ENCODE results near the gene PPP2R5D.

PPP2R5D gene

GRCh38 chr6:42963855-42964605 is 20.3 kb upstream of the PPP2R5D start:
- DNase-seq = peak; percentile 67

GRCh38 chr6:42966571-42966970 is 17.8 kb upstream of the PPP2R5D start:
- DNase-seq = no peak

- no peak for DNase-seq
These were observed 17.1 kb upstream of the PPP2R5D start for GRCh38 chr6:42967228-42967627.

GRCh38 chr6:42968126-42968701 is 16.2 kb upstream of the PPP2R5D start:
- DNase-seq = no peak

- DNase-seq = no peak
These were observed 15.6 kb upstream of the PPP2R5D start for GRCh38 chr6:42968783-42969182.

- no peak for DNase-seq
These were observed 14.9 kb upstream of the PPP2R5D start for GRCh38 chr6:42969431-42969830.

GRCh38 chr6:42969934-42970333 is 14.4 kb upstream of the PPP2R5D start:
- no peak for DNase-seq

GRCh38 chr6:42970871-42971612 is 13.3 kb upstream of the PPP2R5D start:
- no peak for DNase-seq

- no peak for DNase-seq
These were observed 12.5 kb upstream of the PPP2R5D start for GRCh38 chr6:42971746-42972327.

- no peak for DNase-seq
These were observed 10.4 kb upstream of the PPP2R5D start for GRCh38 chr6:42973926-42974325.

- no peak for DNase-seq
These were observed 9.4 kb upstream of the PPP2R5D start for GRCh38 chr6:42974919-42975505.

GRCh38 chr6:42978487-42978838 is 5.9 kb upstream of the PPP2R5D start:
- no peak for DNase-seq

- DNase-seq = peak; percentile 81
These were observed 5.4 kb upstream of the PPP2R5D start, which contains the start of gene PEX6 for GRCh38 chr6:42978839-42979522. PEX6 (minus strand) TSS chr6:42979181; CDS start chr6:42979150, 31 bp downstream.

GRCh38 chr6:42979523-42980177 is 4.7 kb upstream of the PPP2R5D start:
- peak; percentile 55 for DNase-seq

- DNase-seq = no peak
These were observed 2.5 kb upstream of the PPP2R5D start for GRCh38 chr6:42981836-42982235.

- DNase-seq = no peak
These were observed 630 bp downstream of the PPP2R5D start for GRCh38 chr6:42984924-42985475.

- DNase-seq = no peak
These were observed 3.4 kb downstream of the PPP2R5D start for GRCh38 chr6:42987533-42988451.

GRCh38 chr6:42988486-42989020 is 4.2 kb downstream of the PPP2R5D start:
- DNase-seq = no peak

GRCh38 chr6:42989923-42990322 is 5.6 kb downstream of the PPP2R5D start:
- DNase-seq = no peak

GRCh38 chr6:42993445-42993844 is 9.1 kb downstream of the PPP2R5D start:
- DNase-seq = no peak

Measured in DMS 273 treated with DMSO at 0.1 percent for 48 hours (cell line).